Esophagus squamous epithelium (tissue), 4 donors: ENCODE results near the gene TDRD9.

Experiments
- CTCF ChIP-seq, 6 experiments: fragments of 450-650 bp in 4 of 6; fragments of 200-600 bp in 2 of 6; sonication (generic) in 2 of 6; IDR thresholded peaks; one replicate each; pipeline ENCODE4 v1.5.1; 2016 to 2019; ENCODE audit warnings: antibody characterized with exemption in 6 of 6, mild to moderate bottlenecking in 4 of 6, moderate library complexity in 4 of 6
- POLR2A ChIP-seq, 4 donors: fragments of 450-650 bp; IDR thresholded peaks; one replicate each; pipeline ENCODE4 v1.6.1; 2017; ENCODE audit warnings: antibody characterized with exemption in 4 of 4, mild to moderate bottlenecking in 4 of 4, moderate library complexity in 3 of 4

- TF ChIP-seq CTCF (IDR thresholded peaks at IDR 0.05) (peak; percentile 97 to 100 (median 99)), POLR2A (IDR thresholded peaks at IDR 0.05) (no peak)
Observed at GRCh38 chr14:104078031-104078455, 149.8 kb downstream of the TDRD9 start.
